HCT116 (cell line): ENCODE results near the gene TENM4. TPM values are rescaled to one million over a fixed set of nuclear protein-coding genes. Genes with fewer than 3 reads are reported as not detected.

Experiments
- ATAC-seq: fragments of 200-7000 bp; cut with Tn5 transposase; 2 replicates; pipeline ENCODE4 v1.9.1; 2020; ENCODE audit warnings: mild to moderate bottlenecking, moderate library complexity
- BruUV-seq: library from RNA; stranded (reverse); fragments of 400-500 nt; replicated peaks from 2 replicates; lab custom pipeline; 2021; lab: Mats Ljungman, UMichigan
- CTCF ChIA-PET: fragments of 300-600 bp; sonication (Branson Sonifier 250); formaldehyde crosslinking; loops from one replicate; lab custom pipeline; 2021; ENCODE audit warnings: antibody characterized with exemption; lab: Charles Lee
- POLR2A ChIA-PET: fragments of 300-600, 350-600 bp; sonication (Branson Sonifier 250); formaldehyde crosslinking; loops from one replicate; lab custom pipeline; 2021; ENCODE audit warnings: antibody characterized with exemption; lab: Charles Lee
- RAD21 ChIA-PET, 2 experiments: fragments of 300-600 bp; sonication (Branson Sonifier 250); formaldehyde crosslinking; loops; one replicate each; lab custom pipeline; 2023; ENCODE audit warnings: low total read pairs in 2 of 2; ENCODE audit not compliant: uncharacterized antibody in 2 of 2, unreplicated experiment in 2 of 2, low non-redundant PET in 1 of 2; lab: Charles Lee
- DNase-seq: peaks from one replicate; pipeline ENCODE4 v3.0.0-alpha.2; 2010; ENCODE audit warnings: low read depth, low spot score
- H2AFZ ChIP-seq: fragments of 200-600 bp; shearing (Covaris generic), sonication (generic); 2 replicates; pipeline ENCODE4 v1.6.1; 2017; ENCODE audit warnings: low read depth, mixed run types, mixed read lengths, antibody characterized with exemption, low read length; ENCODE audit not compliant: poor library complexity, severe bottlenecking
- H3K27ac ChIP-seq: 2 replicates; pipeline ENCODE4 v1.5.1; 2012; ENCODE audit warnings: low read depth, low read length
- H3K27me3 ChIP-seq: fragments of 200-600 bp; sonication (generic); 2 replicates; pipeline ENCODE4 v1.6.1; 2016; ENCODE audit warnings: mixed run types, low read length, mixed read lengths; ENCODE audit not compliant: insufficient read depth
- H3K36me3 ChIP-seq, 2 experiments: fragments of 200-500 bp in 1 of 2; fragments of 200-600 bp in 1 of 2; sonication (Bioruptor generic) in 1 of 2; sonication (generic) in 1 of 2; 2 replicates each; pipeline versions ENCODE4 v1.5.1 to v1.6.1; 2014 to 2016; ENCODE audit warnings: low read length in 2 of 2, inconsistent platforms in 1 of 2, mixed read lengths in 1 of 2, mixed run types in 1 of 2; ENCODE audit not compliant: insufficient read depth in 2 of 2, control insufficient read depth in 1 of 2
- H3K4me1 ChIP-seq, 2 experiments: fragments of 200-600 bp in 1 of 2; sonication (generic) in 1 of 2; 2 replicates each; pipeline versions ENCODE4 v1.5.1 to v1.6.1; 2012 to 2017; ENCODE audit warnings: low read length in 2 of 2, inconsistent platforms in 1 of 2, mild to moderate bottlenecking in 1 of 2, mixed read lengths in 1 of 2, mixed run types in 1 of 2, moderate library complexity in 1 of 2; ENCODE audit not compliant: insufficient read depth in 2 of 2, control insufficient read depth in 1 of 2
- H3K4me2 ChIP-seq: fragments of 200-600 bp; sonication (generic); 2 replicates; pipeline ENCODE4 v1.6.1; 2017; ENCODE audit warnings: mixed run types, low read length, mixed read lengths
- H3K4me3 ChIP-seq, 2 experiments: fragments of 200-600 bp in 1 of 2; sonication (generic) in 1 of 2; replicated peaks in 1 of 2; 2 replicates each; pipeline ENCODE4 v1.5.1; 2011 to 2016; ENCODE audit warnings: low read length in 2 of 2, control low read depth in 1 of 2, low read depth in 1 of 2, mild to moderate bottlenecking in 1 of 2, mixed read lengths in 1 of 2, mixed run types in 1 of 2
- H3K79me2 ChIP-seq: fragments of 200-600 bp; sonication (generic); 2 replicates; pipeline ENCODE4 v1.6.1; 2017; ENCODE audit warnings: mild to moderate bottlenecking, mixed run types, low read length, moderate library complexity, mixed read lengths; ENCODE audit not compliant: insufficient read depth
- H3K9ac ChIP-seq: fragments of 200-600 bp; sonication (generic); 2 replicates; pipeline ENCODE4 v1.6.1; 2016; ENCODE audit warnings: low read length, mixed read lengths
- H3K9me2 ChIP-seq: fragments of 200-600 bp; sonication (generic), shearing (Covaris generic); 2 replicates; pipeline ENCODE4 v1.6.1; 2017; ENCODE audit warnings: mixed run types, mild to moderate bottlenecking, moderate library complexity; ENCODE audit not compliant: insufficient read depth
- H3K9me3 ChIP-seq, 2 experiments: fragments of 200-500 bp in 1 of 2; fragments of 200-600 bp in 1 of 2; sonication (Bioruptor generic) in 1 of 2; sonication (generic) in 1 of 2; 2 replicates each; pipeline ENCODE4 v1.6.1; 2014 to 2017; ENCODE audit warnings: low read length in 2 of 2, mixed read lengths in 2 of 2, inconsistent platforms in 1 of 2, low read depth in 1 of 2, mild to moderate bottlenecking in 1 of 2, mixed run types in 1 of 2, moderate library complexity in 1 of 2; ENCODE audit not compliant: control insufficient read depth in 1 of 2, insufficient read depth in 1 of 2
- H4K20me1 ChIP-seq: fragments of 200-600 bp; sonication (generic), shearing (Covaris generic); 2 replicates; pipeline ENCODE4 v1.6.1; 2017; ENCODE audit warnings: mixed run types, mild to moderate bottlenecking, moderate library complexity; ENCODE audit not compliant: insufficient read depth
- CBX3 ChIP-seq: IDR thresholded peaks from 2 replicates; pipeline ENCODE4 v1.6.1; 2012; ENCODE audit warnings: low read depth
- CEBPB ChIP-seq: IDR thresholded peaks from 2 replicates; pipeline ENCODE4 v1.6.1; 2012; ENCODE audit warnings: low read depth
- EGR1 ChIP-seq: IDR thresholded peaks from 2 replicates; pipeline ENCODE4 v1.6.1; 2012; ENCODE audit warnings: low read depth
- EZH2 ChIP-seq: fragments of 200-600 bp; sonication (generic); IDR thresholded peaks from 2 replicates; pipeline ENCODE4 v1.6.1; 2017; ENCODE audit warnings: antibody characterized with exemption, mixed run types
- EZH2phosphoT487 ChIP-seq: fragments of 200-600 bp; IDR thresholded peaks from 2 replicates; pipeline ENCODE4 v1.6.1; 2018; ENCODE audit warnings: antibody characterized with exemption, borderline replicate concordance
- FOSL1 ChIP-seq: IDR thresholded peaks from 2 replicates; pipeline ENCODE4 v1.6.1; 2012; ENCODE audit warnings: low read depth
- JUND ChIP-seq: IDR thresholded peaks from 2 replicates; pipeline ENCODE4 v1.6.1; 2012
- POLR2A ChIP-seq: IDR thresholded peaks from 2 replicates; pipeline ENCODE4 v1.7.0; 2011; ENCODE audit warnings: borderline replicate concordance; ENCODE audit not compliant: insufficient read depth, insufficient read length; ENCODE audit errors: extremely low read depth
- POLR2AphosphoS5 ChIP-seq: IDR thresholded peaks from 2 replicates; pipeline ENCODE4 v1.6.1; 2011; ENCODE audit warnings: mild to moderate bottlenecking, low read depth, low read length, moderate library complexity
- SIN3A ChIP-seq: IDR thresholded peaks from 2 replicates; pipeline ENCODE4 v1.6.1; 2012; ENCODE audit warnings: low read depth
- SRF ChIP-seq: IDR thresholded peaks from 2 replicates; pipeline ENCODE4 v1.6.1; 2012; ENCODE audit warnings: low read depth
- YY1 ChIP-seq: IDR thresholded peaks from 2 replicates; pipeline ENCODE4 v1.6.1; 2011; ENCODE audit warnings: low read length, low read depth, moderate library complexity, mild to moderate bottlenecking; ENCODE audit not compliant: insufficient replicate concordance; ENCODE audit errors: extremely low read depth
- ZFX ChIP-seq: fragments of 450-650 bp; IDR thresholded peaks from 2 replicates; pipeline ENCODE4 v1.6.1; 2017
- ZNF274 ChIP-seq: fragments of 200-500 bp; sonication (Bioruptor generic); IDR thresholded peaks from 2 replicates; pipeline ENCODE4 v1.6.1; 2014; ENCODE audit warnings: mild to moderate bottlenecking, low read depth, low read length, inconsistent platforms
- intact Hi-C: fragments of 100-400 bp; cut with micrococcal nuclease; formaldehyde crosslinking; loops from 2 replicates; pipeline ENCODE4 v1.10.0; 2022
- total RNA-seq: library from RNA; stranded (reverse); gene quantifications from one replicate; pipeline ENCODE4 v1.2.1, GENCODE V29; 2021; ENCODE audit not compliant: unreplicated experiment
- TF ChIP-seq, protein P1 (sequence below), 3 experiments: fragments of 200-600 bp in 1 of 3; sonication (generic) in 1 of 3; IDR thresholded peaks in 2 of 3; conservative IDR thresholded peaks in 1 of 3; 2 replicates each; pipeline ENCODE4 v1.5.1; 2012 to 2017; ENCODE audit warnings: low read depth in 2 of 3, low read length in 2 of 3, antibody characterized with exemption in 1 of 3, borderline replicate concordance in 1 of 3, control low read depth in 1 of 3, mild to moderate bottlenecking in 1 of 3, mixed read lengths in 1 of 3, mixed run types in 1 of 3, moderate library complexity in 1 of 3; ENCODE audit not compliant: insufficient read depth in 1 of 3
- TF ChIP-seq, protein P2 (sequence below): IDR thresholded peaks from 2 replicates; pipeline ENCODE4 v1.6.1; 2012

The TENM4 gene
- total RNA-seq, 1 experiment from 2014 or later: 0.05 TPM

DNA sequence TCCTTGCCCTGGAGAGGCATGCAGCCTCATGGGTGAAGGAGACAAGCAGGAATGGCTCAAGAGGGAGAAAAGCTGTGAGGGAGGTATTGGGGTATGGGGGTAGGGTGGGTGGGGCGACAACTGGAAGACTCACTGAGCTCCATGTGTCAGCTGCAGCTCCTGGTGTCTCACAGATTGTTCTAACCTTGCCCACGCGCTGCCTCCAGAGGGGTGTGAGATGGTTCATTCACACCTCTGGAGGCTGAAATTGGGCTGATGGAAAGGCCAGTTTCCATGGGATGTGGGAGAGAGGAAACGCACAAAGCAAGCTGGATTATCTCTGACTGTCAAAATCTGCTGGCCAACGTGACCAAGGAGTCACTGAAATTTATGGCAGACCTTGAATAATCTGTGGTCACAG, 465.7 kb downstream of the TENM4 start (continued):
- TF ChIP-seq, protein P1, sequence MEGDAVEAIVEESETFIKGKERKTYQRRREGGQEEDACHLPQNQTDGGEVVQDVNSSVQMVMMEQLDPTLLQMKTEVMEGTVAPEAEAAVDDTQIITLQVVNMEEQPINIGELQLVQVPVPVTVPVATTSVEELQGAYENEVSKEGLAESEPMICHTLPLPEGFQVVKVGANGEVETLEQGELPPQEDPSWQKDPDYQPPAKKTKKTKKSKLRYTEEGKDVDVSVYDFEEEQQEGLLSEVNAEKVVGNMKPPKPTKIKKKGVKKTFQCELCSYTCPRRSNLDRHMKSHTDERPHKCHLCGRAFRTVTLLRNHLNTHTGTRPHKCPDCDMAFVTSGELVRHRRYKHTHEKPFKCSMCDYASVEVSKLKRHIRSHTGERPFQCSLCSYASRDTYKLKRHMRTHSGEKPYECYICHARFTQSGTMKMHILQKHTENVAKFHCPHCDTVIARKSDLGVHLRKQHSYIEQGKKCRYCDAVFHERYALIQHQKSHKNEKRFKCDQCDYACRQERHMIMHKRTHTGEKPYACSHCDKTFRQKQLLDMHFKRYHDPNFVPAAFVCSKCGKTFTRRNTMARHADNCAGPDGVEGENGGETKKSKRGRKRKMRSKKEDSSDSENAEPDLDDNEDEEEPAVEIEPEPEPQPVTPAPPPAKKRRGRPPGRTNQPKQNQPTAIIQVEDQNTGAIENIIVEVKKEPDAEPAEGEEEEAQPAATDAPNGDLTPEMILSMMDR (IDR thresholded peaks at IDR 0.05 in 2 of 3, conservative IDR thresholded peaks at IDR 0.05 in 1 of 3; ENCODE audit: borderline replicate concordance in 1 of 3, insufficient read depth in 1 of 3, low read depth in 2 of 3, low read length in 2 of 3): no peak

DNA sequence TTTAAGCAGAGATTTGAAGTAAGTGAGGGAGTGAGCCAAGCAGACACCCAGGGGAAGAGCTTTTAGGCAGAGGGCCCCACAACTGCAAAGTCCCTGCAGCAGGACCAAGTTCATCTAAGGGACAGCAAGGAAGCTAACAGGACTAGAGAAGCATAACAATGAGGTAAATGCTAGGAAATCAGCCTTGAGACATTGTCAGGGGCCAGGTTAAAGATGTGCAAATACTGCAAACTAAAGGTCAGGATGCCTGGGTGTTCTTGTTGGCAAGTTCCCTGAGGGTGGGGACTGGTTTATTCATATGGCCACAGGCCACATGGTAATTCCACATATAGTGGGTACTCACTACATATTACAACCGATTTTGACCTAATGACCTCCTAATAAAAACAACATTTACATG, 467.0 kb downstream of the TENM4 start:
- Histone ChIP-seq H3K4me1 (no peaks in the 10 kb centered on the region), H3K9me2 (no peaks in the 10 kb centered on the region), H2AFZ (no peak overlapping the region), H4K20me1 (no peaks in the 10 kb centered on the region), H3K4me3 (no peak overlapping the region), H3K4me2 (no peak overlapping the region), H3K36me3 (no peaks in the 10 kb centered on the region), H3K27ac (no peak overlapping the region), H3K9me3 (no peaks in the 10 kb centered on the region), H3K27me3 (peaks cover 29% of the 10 kb centered on the region), H3K79me2 (no peaks in the 10 kb centered on the region), H3K9ac (no peak overlapping the region)
- TF ChIP-seq SIN3A: no peak
- no peak for TF ChIP-seq POLR2A
- no peak for TF ChIP-seq CBX3
- no peak for TF ChIP-seq YY1
- TF ChIP-seq ZNF274: no peak
- TF ChIP-seq SRF: no peak
- no peak for TF ChIP-seq EZH2
- TF ChIP-seq FOSL1: no peak
- TF ChIP-seq EGR1: no peak
- TF ChIP-seq JUND: no peak
- TF ChIP-seq, protein P2, sequence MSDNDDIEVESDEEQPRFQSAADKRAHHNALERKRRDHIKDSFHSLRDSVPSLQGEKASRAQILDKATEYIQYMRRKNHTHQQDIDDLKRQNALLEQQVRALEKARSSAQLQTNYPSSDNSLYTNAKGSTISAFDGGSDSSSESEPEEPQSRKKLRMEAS: no peak
- no peak for TF ChIP-seq EZH2phosphoT487
- no peak for TF ChIP-seq CEBPB
- TF ChIP-seq POLR2AphosphoS5: no peak
- TF ChIP-seq ZFX: no peak
- DNase-seq: no peak
- no peak for ATAC-seq
- no TSS peak for BruUV-seq
- POLR2A ChIA-PET: no interaction called here
- RAD21 ChIA-PET: no interaction called here
- CTCF ChIA-PET: no interaction called here
- intact Hi-C loops: no loop called here
